Measurements from ENCODE around the gene XYLB.

GRCh38 chr3:38369186-38369585 is 22.6 kb downstream of the XYLB start:
- TF ChIP-seq TCF12 (IDR thresholded peaks at IDR 0.05; ENCODE audit: low read depth), result no peak
- no peak for TF ChIP-seq EP300 (IDR thresholded peaks at IDR 0.05; ENCODE audit: borderline replicate concordance)
- TF ChIP-seq, protein P1, sequence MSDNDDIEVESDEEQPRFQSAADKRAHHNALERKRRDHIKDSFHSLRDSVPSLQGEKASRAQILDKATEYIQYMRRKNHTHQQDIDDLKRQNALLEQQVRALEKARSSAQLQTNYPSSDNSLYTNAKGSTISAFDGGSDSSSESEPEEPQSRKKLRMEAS (IDR thresholded peaks at IDR 0.05), result no peak
- TF ChIP-seq RAD21 (IDR thresholded peaks at IDR 0.05; ENCODE audit: low read depth), result no peak
- TF ChIP-seq ZBTB7A (IDR thresholded peaks at IDR 0.05; ENCODE audit: low read depth), result no peak
- TF ChIP-seq CEBPB (IDR thresholded peaks at IDR 0.05), result no peak
- TF ChIP-seq, protein P2, sequence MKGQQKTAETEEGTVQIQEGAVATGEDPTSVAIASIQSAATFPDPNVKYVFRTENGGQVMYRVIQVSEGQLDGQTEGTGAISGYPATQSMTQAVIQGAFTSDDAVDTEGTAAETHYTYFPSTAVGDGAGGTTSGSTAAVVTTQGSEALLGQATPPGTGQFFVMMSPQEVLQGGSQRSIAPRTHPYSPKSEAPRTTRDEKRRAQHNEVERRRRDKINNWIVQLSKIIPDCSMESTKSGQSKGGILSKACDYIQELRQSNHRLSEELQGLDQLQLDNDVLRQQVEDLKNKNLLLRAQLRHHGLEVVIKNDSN (IDR thresholded peaks at IDR 0.05), result no peak
- no peak for TF ChIP-seq REST (IDR thresholded peaks at IDR 0.05; ENCODE audit: low read depth)
- TF ChIP-seq EGR1 (IDR thresholded peaks at IDR 0.05), result no peak

Data from Ishikawa (cell line).